ENCODE data around the gene UBL4A. TPM values are rescaled to one million over a fixed set of nuclear protein-coding genes. Genes with fewer than 3 reads are reported as not detected.

UBL4A gene
- total and polyA plus RNA-seq, 2 of the 13 experiments (the other 11 are each of a cell fraction or from before 2014, with no cell fraction given), result 16.8 to 25.5 TPM

DNA sequence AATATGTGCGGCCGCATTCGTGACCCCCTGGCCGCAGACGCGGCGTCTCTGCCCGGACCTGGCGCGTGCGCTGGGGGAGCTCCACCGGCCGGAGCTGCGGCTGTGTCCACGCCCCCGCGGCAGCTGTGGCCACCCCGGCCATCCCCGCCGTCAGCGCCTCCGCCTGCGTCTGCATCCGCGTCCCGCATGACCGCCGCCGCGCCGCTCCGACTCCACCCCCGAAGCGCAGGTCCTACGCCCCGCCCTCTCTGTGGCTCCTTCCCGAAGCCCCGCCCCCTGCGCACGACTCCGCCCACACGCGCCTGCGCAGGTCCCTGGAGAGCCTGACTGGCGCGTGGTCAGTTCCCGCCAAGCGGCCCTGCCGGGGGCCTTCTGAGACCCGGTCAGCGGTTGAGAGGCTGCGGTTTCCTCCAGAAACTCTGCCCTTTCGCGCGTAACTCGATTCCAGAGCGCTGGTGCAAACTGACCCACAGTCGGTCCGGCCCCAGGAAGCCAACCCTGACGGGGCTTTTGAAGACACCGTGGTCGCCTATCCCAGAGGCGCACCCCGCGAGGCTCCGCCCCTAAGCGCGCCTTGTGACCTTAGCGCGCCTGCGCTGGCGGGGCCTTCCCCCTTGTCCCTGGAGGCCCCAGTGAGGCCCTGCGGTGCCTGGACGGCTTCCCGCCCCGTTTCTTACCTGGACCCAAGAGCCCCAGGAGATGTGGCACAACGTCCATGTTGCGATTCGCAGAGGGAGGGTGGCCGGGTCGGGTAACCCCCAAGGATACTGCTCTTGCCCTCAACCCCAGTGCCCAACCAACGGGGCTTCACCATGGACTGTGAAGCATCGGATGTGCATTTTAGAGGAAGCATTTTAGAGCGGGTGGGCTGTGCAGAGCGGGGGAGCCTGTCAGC is 7.4 kb downstream of the UBL4A start, which contains the start of gene LAGE3:
TSS of gene LAGE3 (minus strand) at position 554 of the 895 bp plus-strand sequence. CDS start at position 188, 366 bp downstream.
- Histone ChIP-seq H4K20me1 (ENCODE audit: insufficient read depth, low read length) (no peaks in the 10 kb centered on the region), H3K4me1 (ENCODE audit: insufficient read depth, low read length) (peaks cover 8% of the 10 kb centered on the region), H3K4me3 (replicated peaks in 1 of 3; ENCODE audit: insufficient read depth in 1 of 3, low read depth in 2 of 3, low read length in 3 of 3) (peak within 1 kb of the TSS; percentile 12 to 60 (median 57); a peak in 5 of 6 replicates), H3K4me2 (ENCODE audit: low read depth, low read length) (peak within 1 kb of the TSS; percentile 80), H3K79me2 (ENCODE audit: insufficient read depth, low read length) (no peaks in the 10 kb centered on the region), H3K36me3 (replicated peaks in 1 of 2; ENCODE audit: control insufficient read depth in 1 of 2, insufficient read depth in 2 of 2, low read length in 2 of 2) (no peaks in the 10 kb centered on the region), H3K9me3 (ENCODE audit: low read length) (no peaks in the 10 kb centered on the region), H3K27ac (ENCODE audit: extremely low read length, insufficient read depth, low read length) (no peak within 1 kb of the TSS), H3K9ac (ENCODE audit: insufficient read depth, low read depth, low read length) (peak within 1 kb of the TSS; percentile 43; the same call in 1 of the 2 replicates), H2AFZ (ENCODE audit: low read length) (no peak within 1 kb of the TSS), H3K27me3 (ENCODE audit: control insufficient read depth in 1 of 2, insufficient read depth in 2 of 2, low read length in 2 of 2) (no peaks in the 10 kb centered on the region)
- FAIRE-seq, result no peak
- 53% methylated on average over 35 of the region's 85 CpGs for WGBS (ENCODE audit: low lambda C conversion rate)
- in situ Hi-C loops (cut with HindIII; ENCODE audit: extremely low pct_ligation_motif_present, low pct_unique_long_range_greater_than_20kb), result no loop called here
- BruUV-seq (replicated peaks), result no TSS peak
- ATAC-seq, result peak; percentile 88
- CTCF ChIA-PET (ENCODE audit: low intra/inter-chr PET ratio, low total read pairs), result no interaction called here
- POLR2A ChIA-PET, result interaction anchor here (0.6 to 1.3 kb wide), 7 partner anchors 10 to 109 kb away, joined by 4 to 11 read pairs (median 6); partner anchors contain the start of genes FAM3A, RPL10 and SLC10A3
- DNase-seq (ENCODE audit: low spot score), result peak; percentile 60
- intact Hi-C loops (cut with micrococcal nuclease; ENCODE audit: unreplicated experiment), result no loop called here
- TF ChIP-seq ATF7 (IDR thresholded peaks at IDR 0.05) (no peak), ATF7 (CRISPR knock-in tag; IDR thresholded peaks at IDR 0.05) (no peak), NFE2 (CRISPR knock-in tag; IDR thresholded peaks at IDR 0.05) (no peak), KAT8 (CRISPR knock-in tag; IDR thresholded peaks at IDR 0.05) (0 out of 2 replicates have a peak, but pooled peaks have one; percentile 22), MED1 (CRISPR knock-in tag; IDR thresholded peaks at IDR 0.05) (0 out of 2 replicates have a peak, but pooled peaks have one; percentile 28), ZNF570 (CRISPR knock-in tag; IDR thresholded peaks at IDR 0.05; ENCODE audit: borderline replicate concordance) (no peak), ZNF646 (CRISPR knock-in tag; IDR thresholded peaks at IDR 0.05) (no peak), MTA1 (CRISPR knock-in tag; IDR thresholded peaks at IDR 0.05; ENCODE audit: borderline replicate concordance) (no peak), RNF2 (conservative IDR thresholded peaks at IDR 0.05; ENCODE audit: low read depth) (0 out of 2 replicates have a peak, but pooled peaks have one; percentile 71), HIC2 (CRISPR knock-in tag; IDR thresholded peaks at IDR 0.05; ENCODE audit: low read depth) (no peak), KLF6 (CRISPR knock-in tag; IDR thresholded peaks at IDR 0.05) (no peak), PAF1 (CRISPR knock-in tag; IDR thresholded peaks at IDR 0.05) (no peak), ZNF34 (CRISPR knock-in tag; IDR thresholded peaks at IDR 0.05; ENCODE audit: borderline replicate concordance) (no peak), AGO1 (IDR thresholded peaks at IDR 0.05; ENCODE audit: low read depth, low read length, poor library complexity, severe bottlenecking) (peak; percentile 96), ZNF790 (CRISPR knock-in tag; IDR thresholded peaks at IDR 0.05; ENCODE audit: borderline replicate concordance) (no peak), KMT2A (CRISPR knock-in tag; IDR thresholded peaks at IDR 0.05) (no peak), ZFP62 (CRISPR knock-in tag; IDR thresholded peaks at IDR 0.05) (no peak)
